NCI-H446 treated with DMSO at 0.1 percent for 48 hours (cell line): Measurements from ENCODE around the gene CNIH3.

Experiments
- DNase-seq: peaks from one replicate; lab custom pipeline; 2025; lab: John Stamatoyannopoulos, UW

CNIH3 gene

GRCh38 chr1:224774378-224774777 lies 158.3 kb downstream of the CNIH3 start:
- no peak for DNase-seq

GRCh38 chr1:224777180-224777579 lies 161.1 kb downstream of the CNIH3 start:
- DNase-seq = no peak

- no peak for DNase-seq
Observed at GRCh38 chr1:224779536-224779935, 163.4 kb downstream of the CNIH3 start.

GRCh38 chr1:224780736-224781135 lies 164.6 kb downstream of the CNIH3 start:
- DNase-seq = no peak

GRCh38 chr1:224781800-224782199 lies 165.7 kb downstream of the CNIH3 start:
- no peak for DNase-seq

- DNase-seq = no peak
Observed at GRCh38 chr1:224782281-224783000, 166.3 kb downstream of the CNIH3 start.

GRCh38 chr1:224783006-224783651 lies 167.0 kb downstream of the CNIH3 start:
- DNase-seq = no peak

- no peak for DNase-seq
Observed at GRCh38 chr1:224784265-224785039, 168.3 kb downstream of the CNIH3 start.

- DNase-seq = no peak
Observed at GRCh38 chr1:224785040-224785328, 168.9 kb downstream of the CNIH3 start.

GRCh38 chr1:224785622-224786021 lies 169.5 kb downstream of the CNIH3 start:
- no peak for DNase-seq

- no peak for DNase-seq
Observed at GRCh38 chr1:224786533-224787250, 170.6 kb downstream of the CNIH3 start.

GRCh38 chr1:224789311-224789710 lies 173.2 kb downstream of the CNIH3 start:
- DNase-seq = no peak
